ENCODE measurements around the gene KDM2A.

Gene KDM2A

DNA sequence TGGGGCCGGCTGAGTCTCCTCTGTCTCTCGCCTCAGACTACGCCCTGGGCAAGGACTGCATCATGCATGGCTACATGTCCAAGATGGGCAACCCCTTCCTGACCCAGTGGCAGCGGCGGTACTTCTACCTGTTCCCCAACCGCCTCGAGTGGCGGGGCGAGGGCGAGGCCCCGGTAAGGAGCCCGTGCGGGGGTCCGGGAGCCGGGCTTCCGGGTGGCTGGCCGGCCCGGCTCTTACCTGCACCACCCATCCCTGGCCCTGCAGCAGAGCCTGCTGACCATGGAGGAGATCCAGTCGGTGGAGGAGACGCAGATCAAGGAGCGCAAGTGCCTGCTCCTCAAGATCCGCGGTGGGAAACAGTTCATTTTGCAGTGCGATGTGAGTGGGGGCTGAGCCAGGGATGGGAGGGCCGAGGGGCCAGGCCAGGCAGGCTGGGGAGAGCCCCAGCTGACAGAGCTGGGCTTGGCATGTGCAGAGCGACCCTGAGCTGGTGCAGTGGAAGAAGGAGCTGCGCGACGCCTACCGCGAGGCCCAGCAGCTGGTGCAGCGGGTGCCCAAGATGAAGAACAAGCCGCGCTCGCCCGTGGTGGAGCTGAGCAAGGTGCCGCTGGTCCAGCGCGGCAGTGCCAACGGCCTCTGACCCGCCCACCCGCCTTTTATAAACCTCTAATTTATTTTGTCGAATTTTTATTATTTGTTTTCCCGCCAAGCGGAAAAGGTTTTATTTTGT lies 165.9 kb downstream of the KDM2A start:
- no peak for DNase-seq (ENCODE audit: low read depth in 2 of 2)

DNA sequence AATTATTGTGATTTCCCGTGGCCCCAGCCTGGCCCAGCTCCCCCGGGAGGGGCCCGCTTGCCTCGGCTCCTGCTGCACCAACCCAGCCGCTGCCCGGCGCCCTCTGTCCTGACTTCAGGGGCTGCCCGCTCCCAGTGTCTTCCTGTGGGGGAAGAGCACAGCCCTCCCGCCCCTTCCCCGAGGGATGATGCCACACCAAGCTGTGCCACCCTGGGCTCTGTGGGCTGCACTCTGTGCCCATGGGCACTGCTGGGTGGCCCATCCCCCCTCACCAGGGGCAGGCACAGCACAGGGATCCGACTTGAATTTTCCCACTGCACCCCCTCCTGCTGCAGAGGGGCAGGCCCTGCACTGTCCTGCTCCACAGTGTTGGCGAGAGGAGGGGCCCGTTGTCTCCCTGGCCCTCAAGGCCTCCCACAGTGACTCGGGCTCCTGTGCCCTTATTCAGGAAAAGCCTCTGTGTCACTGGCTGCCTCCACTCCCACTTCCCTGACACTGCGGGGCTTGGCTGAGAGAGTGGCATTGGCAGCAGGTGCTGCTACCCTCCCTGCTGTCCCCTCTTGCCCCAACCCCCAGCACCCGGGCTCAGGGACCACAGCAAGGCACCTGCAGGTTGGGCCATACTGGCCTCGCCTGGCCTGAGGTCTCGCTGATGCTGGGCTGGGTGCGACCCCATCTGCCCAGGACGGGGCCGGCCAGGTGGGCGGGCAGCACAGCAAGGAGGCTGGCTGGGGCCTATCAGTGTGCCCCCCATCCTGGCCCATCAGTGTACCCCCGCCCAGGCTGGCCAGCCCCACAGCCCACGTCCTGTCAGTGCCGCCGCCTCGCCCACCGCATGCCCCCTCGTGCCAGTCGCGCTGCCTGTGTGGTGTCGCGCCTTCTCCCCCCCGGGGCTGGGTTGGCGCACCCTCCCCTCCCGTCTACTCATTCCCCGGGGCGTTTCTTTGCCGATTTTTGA lies 166.8 kb downstream of the KDM2A start:
- peak in 1 of 2 donors; percentile 50 for DNase-seq (ENCODE audit: low read depth in 2 of 2)

DNA sequence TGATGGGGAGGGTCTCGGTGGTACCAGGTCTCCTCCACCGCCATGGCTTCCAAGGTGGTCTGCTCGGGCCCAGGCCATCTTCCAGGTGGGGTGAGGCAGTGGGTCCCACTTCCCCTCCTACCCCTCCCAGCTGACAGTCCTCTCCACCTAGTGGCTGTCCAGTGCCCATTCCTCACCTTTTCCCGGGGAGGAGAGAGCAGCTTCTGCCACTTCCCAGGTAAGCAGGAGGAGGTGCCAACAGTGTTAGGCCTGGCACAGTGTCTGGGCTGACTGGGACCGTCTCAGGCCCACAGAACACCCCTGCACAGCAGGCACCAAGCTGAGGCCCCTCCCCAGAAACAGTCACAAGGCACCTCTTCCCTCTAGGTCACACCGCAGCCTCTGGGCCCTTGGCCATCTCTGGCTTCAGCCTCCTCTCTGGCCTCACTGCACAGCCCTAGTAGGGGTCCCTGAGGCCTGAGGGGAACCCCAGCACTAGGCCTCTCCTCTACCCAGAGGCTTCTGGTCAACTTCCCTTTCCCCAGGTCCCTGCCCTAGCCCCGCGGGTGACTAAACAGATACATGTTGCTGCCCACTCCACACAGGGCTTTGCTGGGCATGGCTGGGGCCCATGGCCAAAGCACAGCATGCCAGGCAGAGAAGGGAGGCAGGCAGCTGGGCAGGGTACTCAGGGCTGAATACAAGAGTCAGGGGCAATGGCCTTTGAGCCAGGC lies 167.7 kb downstream of the KDM2A start:
- no peak for DNase-seq (ENCODE audit: low read depth in 2 of 2)

DNA sequence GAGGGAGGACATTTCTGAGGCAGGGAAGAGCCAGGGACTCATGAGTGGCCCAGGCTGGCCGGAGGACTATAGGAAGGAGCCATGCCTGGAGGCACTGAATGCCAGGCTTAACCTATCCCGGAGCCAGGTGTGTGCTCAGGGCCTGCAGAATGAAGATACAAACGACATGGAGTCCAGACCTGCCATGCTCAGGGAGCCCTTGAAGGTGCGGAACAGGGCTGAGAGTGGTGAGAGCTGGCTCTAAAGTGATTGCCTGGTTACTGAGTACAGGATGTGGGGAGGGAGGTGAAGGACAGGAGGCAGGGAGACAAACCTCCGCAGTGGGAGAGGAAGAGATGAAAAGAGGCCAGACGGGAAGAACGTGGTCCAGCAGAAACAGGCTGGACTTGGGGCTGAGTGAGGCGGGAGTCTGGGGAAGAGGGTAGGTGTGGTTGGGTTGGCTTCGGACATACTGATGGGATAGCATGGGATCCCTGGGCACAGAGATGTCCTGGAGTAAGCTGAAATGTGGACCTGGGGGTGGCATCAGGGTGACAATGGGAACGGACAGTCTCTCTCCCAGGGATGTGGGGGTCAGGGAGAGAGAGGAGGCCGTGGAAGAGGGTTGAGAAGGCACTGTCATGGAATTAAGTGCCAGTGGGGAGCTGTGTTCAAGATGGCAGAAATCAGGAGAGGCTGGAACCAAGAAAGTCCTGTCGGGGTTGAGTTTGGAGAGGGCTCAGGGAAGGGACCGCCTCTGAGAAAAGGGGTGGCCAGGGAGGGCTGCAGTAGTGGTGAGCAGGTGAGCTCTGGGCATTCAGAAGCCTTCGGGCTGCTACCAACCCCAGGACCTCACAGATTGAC lies 168.5 kb downstream of the KDM2A start:
- DNase-seq (ENCODE audit: low read depth in 2 of 2): no peak

DNA sequence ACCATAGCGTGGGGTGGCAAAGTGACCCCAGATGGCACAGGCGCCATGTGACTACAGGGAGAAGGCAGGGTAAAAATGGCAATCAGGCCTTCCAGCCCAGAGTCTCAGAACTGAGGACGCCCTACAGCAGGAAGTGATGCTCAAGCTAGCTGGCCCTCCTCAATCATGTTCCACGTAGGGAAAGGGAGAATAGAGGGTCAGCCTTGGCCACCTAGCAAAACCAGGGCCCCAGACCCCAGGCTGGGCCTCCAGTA lies 169.1 kb downstream of the KDM2A start:
- no peak for DNase-seq (ENCODE audit: low read depth in 2 of 2)

DNA sequence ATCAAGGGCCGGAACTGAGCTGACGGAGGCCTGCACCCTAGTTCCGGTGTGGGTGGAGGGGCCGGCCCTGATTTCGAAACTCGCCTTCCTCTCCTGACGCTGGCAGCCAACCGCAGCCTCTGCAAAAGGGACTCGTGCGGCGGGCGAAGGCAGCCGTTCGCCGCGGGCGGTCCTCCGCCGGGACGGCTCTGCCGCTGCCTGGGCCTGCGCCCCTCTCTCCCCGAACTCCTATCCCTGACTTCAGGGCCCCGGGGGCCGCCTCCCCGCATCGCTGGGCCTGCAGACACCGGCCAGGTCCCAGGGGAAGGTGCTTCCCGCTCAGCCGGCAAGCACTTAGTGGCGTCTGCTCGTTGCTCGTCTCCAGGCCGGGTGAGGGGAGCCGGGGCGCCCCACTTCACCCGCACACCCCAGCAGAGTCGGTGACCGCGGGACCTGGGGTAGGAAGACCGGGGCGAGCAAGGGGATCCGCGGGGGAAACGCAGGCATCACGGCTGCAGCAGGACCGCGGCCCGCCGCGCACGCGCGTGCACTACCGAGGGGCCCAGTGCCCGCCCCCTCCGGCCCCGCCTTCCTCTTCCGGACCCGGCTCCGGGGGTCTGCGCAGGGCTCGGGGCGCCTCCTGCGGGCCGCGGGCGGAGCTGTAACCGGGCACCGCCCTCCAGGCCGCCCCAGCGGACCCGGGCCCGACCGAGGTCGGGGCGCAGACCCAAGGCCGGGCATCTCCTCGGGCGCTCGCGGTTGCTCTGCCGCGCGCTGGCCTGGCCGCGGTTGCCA lies 169.6 kb downstream of the KDM2A start:
- DNase-seq (ENCODE audit: low read depth in 2 of 2): peak; percentile 72 to 89

DNA sequence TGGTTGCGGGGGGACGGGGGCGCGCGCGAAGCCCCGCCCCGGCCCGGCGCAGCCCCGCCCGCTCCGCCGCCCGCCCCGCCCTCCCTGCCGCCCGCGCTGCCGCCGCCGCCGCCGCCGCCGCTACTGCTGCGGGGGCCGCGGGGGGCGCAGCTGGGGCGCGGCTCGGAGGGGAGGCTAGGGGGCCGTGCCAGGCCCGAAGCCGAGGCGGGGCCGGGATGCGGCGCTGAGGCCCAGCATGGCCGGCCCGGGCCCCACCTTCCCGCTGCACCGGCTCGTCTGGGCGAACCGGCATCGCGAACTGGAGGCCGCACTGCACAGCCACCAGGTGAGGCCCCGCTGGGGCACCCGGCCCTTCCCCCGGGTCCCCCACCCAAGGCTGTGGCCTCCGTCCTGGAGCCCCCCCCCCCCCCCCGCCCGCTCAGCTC lies 170.2 kb downstream of the KDM2A start, which contains the start of gene ANKRD13D:
Gene ANKRD13D, plus strand, starts transcription at position 78 of the 425 bp plus-strand sequence. Its CDS starts 158 bp downstream, at position 236.
- no peak for DNase-seq (ENCODE audit: low read depth in 2 of 2)

DNA sequence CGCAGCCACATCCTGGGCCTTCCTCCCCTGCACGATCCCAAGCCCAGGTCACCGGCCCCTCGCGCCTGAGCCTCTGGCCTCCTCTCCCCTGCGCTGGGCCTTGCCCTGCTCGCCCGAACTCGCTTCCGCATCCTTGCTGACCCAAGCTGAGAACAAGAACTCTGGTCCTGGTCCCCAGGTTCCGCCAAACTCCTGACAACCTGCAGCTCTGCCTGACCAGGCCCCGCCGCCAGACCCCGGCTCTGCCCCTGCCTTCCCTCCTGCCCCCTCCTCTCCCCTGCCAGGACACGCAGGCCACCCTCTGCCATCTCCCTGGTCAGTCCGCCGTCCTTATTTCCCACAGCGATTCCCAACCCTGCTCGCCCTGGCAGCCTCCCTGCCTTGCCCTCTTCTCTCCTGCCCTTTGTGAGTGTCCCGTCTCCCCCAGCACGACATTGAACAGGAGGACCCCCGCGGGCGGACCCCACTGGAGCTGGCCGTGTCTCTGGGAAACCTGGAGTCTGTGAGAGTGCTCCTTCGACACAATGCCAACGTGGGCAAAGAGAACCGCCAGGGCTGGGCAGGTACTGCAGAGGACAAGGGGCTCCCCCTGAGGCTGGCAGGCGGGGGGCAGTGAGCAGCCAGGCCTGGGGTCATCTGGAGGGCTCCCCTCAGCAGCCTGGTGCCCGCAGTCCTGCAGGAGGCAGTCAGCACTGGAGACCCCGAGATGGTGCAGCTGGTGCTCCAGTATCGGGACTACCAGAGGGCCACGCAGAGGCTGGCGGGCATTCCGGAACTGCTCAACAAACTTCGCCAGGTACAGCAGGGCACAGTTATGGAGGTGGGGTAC lies 170.8 kb downstream of the KDM2A start:
- no peak for DNase-seq (ENCODE audit: low read depth in 2 of 2)

DNA sequence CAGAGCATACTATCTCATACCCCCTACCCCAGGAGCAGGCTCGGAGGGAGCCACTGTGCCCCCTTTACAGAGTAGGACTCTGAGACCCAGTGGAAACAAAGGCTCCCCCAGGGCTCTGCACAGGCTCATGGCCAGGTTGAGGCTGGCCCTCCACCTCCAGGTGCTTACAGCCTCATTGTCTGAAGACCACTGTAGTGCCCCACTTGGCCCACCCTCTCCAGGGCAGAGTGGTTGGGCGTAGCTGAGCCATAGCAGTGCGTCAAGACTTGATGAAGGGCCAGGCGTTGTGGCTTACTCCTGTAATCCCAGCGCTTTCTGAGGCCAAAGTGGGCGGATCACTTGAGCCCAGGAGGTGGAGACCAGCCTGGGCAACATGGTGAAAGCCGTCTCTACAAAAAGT lies 171.7 kb downstream of the KDM2A start:
- DNase-seq (ENCODE audit: low read depth in 2 of 2): no peak

DNA sequence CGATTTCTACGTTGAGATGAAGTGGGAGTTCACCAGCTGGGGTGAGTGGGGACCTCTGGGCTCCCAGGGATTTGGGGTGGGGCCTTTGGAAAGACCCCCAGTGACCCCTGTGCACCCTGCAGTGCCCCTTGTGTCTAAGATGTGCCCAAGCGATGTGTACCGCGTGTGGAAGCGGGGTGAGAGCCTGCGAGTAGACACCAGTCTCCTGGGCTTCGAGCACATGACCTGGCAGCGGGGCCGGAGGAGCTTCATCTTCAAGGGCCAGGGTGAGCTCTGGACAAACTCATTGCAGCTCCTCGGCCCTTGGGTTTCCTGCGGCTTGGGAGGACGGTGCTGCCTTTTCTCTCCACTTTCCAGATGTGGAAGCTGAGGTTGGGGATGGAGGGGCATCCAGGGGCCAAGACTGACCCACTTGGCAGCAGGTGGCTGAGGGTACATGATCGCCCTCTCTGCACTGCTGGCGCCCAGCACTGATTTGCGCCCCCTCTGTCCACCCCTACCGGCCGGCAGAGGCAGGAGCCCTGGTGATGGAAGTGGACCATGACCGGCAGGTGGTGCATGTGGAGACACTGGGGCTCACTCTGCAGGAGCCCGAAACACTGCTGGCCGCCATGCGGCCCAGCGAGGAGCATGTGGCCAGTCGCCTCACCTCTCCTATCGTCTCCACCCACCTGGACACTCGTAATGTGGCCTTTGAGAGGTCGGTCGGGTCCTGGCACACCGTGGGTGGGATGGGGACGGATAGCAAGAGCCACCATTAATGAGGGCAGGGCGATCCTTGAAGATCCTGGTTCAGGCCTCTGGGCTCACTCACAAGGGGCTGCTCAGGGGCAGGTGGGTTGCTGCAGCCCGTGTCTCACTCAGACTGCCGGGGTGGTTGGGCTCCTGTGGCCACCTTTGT lies 172.7 kb downstream of the KDM2A start:
- no peak for DNase-seq (ENCODE audit: low read depth in 2 of 2)

DNA sequence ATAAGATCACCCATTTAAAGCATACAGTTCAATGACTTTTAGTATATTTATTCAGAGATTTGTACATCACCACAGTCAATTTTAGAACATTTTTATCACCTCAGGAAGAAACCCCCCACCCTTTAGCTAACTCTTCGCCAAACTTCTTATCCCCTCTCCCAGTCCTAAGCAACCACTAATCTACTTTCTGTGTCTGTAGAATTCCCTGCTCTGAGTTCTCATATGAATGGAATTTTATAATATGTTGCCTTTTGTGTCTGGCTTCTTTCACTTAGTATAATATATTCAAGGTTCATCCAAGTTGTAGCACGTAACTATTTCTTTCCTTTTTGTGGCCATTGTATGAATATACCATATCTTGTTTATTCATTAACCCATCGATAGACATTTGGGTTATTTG lies 173.6 kb downstream of the KDM2A start:
- no peak for DNase-seq (ENCODE audit: low read depth in 2 of 2)

DNA sequence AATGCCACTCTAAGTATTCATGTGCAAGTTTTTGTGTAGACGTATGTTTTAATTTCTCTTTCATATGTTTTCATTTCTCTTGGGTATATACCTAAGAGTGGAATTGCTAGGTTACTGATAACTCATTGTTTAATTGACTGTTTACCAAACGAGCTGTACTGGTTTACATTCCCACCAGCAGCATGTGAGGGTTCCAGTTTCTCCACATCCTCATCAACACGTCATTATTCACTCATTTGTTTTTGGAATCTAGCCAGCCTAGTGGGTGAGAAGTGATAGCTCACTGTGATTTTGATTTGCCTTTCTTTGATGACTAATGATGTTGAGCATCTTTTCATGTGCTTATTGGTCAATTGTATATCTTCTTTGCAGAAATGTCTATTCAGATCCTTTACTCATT lies 174.0 kb downstream of the KDM2A start:
- no peak for DNase-seq (ENCODE audit: low read depth in 2 of 2)

DNA sequence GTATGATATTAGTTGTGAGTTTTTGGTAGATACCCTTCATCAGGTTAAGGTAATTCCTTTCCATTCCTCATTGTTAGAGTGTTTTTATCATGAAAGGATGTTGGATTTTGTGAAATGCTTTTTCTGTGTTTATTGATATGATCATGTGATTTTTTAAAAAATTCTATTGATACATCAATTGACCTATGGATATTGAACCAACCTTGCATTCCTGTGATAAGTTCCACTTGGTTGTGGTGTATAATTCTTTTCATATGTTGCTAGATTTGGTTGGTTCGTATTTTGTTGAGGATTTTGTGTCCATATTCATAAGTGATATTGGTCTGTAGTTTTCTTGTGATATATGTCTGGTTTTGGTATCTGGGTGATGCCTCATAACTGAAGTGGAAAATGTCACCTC lies 176.8 kb downstream of the KDM2A start:
- DNase-seq (ENCODE audit: low read depth in 2 of 2): no peak

DNA sequence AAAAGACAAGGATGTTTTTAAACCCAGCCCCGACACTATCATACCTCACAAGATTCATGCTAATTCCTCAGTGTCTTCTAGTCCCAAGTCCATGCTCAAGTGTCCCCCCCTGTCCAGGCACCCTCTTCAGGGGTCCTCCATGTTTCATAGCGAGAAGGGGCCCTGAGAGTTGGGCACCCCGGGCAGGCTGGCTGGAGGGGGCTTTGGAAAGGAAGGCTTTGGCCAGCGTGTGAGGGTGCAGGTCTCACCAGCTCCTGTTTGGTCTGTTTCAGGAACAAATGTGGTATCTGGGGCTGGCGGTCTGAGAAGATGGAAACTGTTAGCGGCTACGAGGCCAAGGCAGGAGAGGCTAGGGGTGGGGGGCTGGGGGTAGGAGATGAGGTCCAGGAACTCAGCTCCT lies 179.7 kb downstream of the KDM2A start:
- no peak for DNase-seq (ENCODE audit: low read depth in 2 of 2)

DNA sequence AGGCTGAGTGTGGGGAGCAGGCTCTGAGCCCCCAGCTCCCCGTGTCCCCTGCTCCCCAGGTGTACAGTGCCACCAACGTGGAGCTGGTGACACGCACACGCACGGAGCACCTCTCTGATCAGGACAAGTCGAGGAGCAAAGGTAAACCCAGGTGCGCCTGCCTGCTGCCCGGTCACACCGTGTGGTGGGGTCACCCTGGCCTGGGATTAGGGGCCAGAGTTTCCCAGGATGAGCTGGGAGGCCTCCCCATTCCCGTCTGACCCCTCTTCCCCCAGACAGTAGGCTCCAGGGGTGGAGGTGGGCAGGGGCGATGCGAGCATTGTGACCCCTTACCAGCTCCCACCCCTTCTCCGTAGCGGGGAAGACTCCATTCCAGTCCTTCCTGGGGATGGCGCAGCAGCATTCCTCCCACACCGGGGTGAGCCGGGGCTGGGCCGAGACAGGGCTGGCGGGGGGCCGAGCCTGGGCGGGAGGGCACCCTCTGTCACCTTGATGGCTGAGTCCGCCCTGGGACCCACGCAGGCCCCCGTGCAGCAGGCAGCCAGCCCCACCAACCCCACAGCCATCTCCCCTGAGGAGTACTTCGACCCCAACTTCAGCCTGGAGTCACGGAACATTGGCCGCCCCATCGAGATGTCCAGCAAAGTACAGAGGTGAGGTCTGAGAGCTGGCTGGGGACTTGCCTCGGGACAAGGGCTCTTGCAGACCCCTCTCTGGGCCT lies 180.6 kb downstream of the KDM2A start:
- DNase-seq (ENCODE audit: low read depth in 2 of 2): no peak

DNA sequence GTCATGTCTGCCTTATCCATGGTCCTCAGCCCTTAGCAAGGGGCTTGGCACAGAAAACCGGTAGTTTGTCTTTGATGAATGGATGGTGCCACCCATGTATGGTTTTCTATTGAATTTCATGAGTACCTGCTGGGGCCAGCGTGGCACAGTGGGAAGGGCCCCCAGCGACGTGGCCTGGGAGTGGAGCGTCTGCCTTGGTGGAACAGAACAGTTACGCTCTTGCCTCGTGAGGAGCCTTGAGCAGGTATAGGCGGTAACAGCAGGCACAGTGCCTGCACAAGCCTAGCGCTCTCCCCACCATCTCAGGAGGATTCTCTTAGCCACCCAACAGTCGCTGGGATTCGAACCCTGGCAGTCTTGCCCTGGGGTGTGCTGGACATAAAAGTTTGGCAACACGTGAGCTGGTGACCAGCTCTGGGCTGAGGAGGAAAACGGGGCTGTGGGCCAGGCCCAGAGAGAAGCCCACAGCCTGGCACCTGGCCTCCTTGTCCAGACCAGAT lies 181.2 kb downstream of the KDM2A start:
- DNase-seq (ENCODE audit: low read depth in 2 of 2): no peak

DNA sequence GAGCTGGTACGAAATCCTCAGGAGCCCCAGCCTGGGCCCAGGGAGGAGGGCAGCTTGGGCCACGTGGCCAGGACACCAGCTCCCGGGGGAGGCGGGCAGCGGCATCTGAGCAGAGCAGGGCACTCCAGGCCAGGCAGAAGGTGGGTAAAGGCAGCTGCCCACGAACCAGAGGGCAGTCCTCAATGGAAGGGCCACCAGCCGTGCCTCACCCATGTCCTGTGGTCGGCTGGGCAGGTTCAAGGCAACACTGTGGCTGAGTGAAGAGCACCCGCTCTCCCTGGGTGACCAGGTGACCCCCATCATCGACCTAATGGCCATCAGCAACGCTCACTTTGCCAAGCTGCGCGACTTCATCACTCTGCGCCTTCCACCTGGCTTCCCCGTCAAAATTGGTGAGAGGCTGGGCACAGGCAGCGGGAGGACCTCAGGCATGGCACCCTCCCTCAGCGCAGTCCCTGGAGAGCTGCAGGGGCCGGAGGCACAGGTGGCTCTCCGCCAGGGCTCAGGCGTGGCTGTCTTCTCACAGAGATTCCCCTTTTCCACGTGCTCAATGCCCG lies 181.8 kb downstream of the KDM2A start:
- DNase-seq (ENCODE audit: low read depth in 2 of 2): no peak
